Effector memory CD8-positive, alpha-beta T cell (primary cell): ENCODE results near the gene PRAMEF18.
"Not testable (repeated sequence)": the region's sequence is repeated elsewhere in the genome, so short reads cannot be mapped to it uniquely, and the experiment has no call there.

Source experiments
- ATAC-seq: fragments of 150-1000 bp; cut with Tn5 transposase; replicated peaks from 2 replicates; pipeline ENCODE4 v1.10.0; 2021; ENCODE audit warnings: mild to moderate bottlenecking, moderate library complexity
- DNase-seq, 3 experiments: peaks; one replicate each; pipeline ENCODE4 v3.0.0; 2021
- H3K27ac Mint-ChIP-seq, 2 donors: one replicate each; pipeline ENCODE4 v1.8.0; 2022; ENCODE audit warnings: mild to moderate bottlenecking in 2 of 2, mixed read lengths in 2 of 2, moderate library complexity in 2 of 2
- H3K27me3 Mint-ChIP-seq, 2 donors: one replicate each; pipeline ENCODE4 v1.8.0; 2022; ENCODE audit warnings: mixed read lengths in 2 of 2
- H3K36me3 Mint-ChIP-seq: one replicate; pipeline ENCODE4 v1.8.0; 2022; ENCODE audit warnings: mild to moderate bottlenecking, moderate library complexity, mixed read lengths; ENCODE audit not compliant: insufficient read depth
- H3K4me1 Mint-ChIP-seq, 2 donors: one replicate each; pipeline ENCODE4 v1.8.0; 2022; ENCODE audit warnings: low read depth in 2 of 2, mixed read lengths in 2 of 2
- H3K4me3 Mint-ChIP-seq, 2 donors: one replicate each; pipeline ENCODE4 v1.8.0; 2022; ENCODE audit warnings: mild to moderate bottlenecking in 2 of 2, mixed read lengths in 2 of 2, moderate library complexity in 2 of 2
- H3K9me3 Mint-ChIP-seq, 2 donors: one replicate each; pipeline ENCODE4 v1.8.0; 2022; ENCODE audit warnings: mixed read lengths in 2 of 2

Gene PRAMEF18

GRCh38 chr1:13230096-13230495 lies 4.1 kb upstream of the PRAMEF18 start:
- not testable (repeated sequence) for H3K36me3 Mint-ChIP-seq, H3K4me3 Mint-ChIP-seq, DNase-seq, ATAC-seq, H3K27ac Mint-ChIP-seq, H3K4me1 Mint-ChIP-seq, H3K9me3 Mint-ChIP-seq
- H3K27me3 Mint-ChIP-seq, result peaks cover 19 to 46% of the 10 kb centered on the region in 2 donors

GRCh38 chr1:13228343-13228781 lies 2.4 kb upstream of the PRAMEF18 start:
- H3K36me3 Mint-ChIP-seq, result no peaks in the 10 kb centered on the region
- no peak overlapping the region for H3K27ac Mint-ChIP-seq
- peak in 2 of 3 experiments; percentile 17 to 22 for DNase-seq
- no peaks in the 10 kb centered on the region for H3K9me3 Mint-ChIP-seq
- no peak for ATAC-seq
- H3K27me3 Mint-ChIP-seq, result peaks cover 28 to 52% of the 10 kb centered on the region in 2 donors
- peaks cover 0 to 1% of the 10 kb centered on the region in 2 donors for H3K4me1 Mint-ChIP-seq
- H3K4me3 Mint-ChIP-seq, result no peak overlapping the region

DNA sequence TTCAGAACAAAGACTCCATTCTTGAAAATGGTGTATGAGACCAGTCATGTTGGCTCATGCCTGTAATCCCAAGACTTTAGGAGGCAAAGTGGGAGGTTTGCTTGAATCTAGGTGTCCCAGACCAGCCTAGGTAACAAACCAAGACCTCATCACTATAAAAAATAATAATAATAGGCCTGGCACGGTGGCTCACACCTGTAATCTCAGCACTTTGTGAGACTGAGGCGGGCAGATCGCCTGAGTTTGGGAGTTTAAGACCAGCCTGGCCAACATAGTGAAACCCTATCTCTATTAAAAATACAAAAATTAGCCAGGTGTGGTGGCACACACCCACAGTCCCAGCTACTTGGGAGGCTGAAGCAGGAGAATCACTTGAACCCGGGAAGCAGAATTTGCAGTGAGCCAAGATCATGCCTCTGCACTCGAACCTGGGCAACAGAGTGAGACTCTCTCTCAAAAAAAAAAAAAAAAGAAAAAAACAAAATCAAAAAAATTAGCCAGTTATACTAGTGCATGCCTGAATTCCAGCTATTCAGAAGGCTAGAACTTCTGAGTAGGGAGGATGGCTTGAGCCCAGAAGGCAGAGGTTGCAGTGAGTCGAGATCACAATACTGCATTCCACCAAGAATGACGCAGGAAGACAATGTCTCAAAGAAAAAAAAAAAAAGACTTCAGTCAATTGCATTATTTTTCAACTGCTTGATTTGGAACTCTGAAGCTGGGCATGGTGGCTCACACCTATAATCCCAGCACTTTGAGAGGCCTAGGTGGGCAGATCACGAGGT lies 1.5 kb upstream of the PRAMEF18 start:
- not testable (repeated sequence) for DNase-seq, H3K4me3 Mint-ChIP-seq, H3K4me1 Mint-ChIP-seq, ATAC-seq, H3K9me3 Mint-ChIP-seq, H3K27ac Mint-ChIP-seq, H3K36me3 Mint-ChIP-seq
- peaks cover 28 to 46% of the 10 kb centered on the region in 2 donors for H3K27me3 Mint-ChIP-seq

DNA sequence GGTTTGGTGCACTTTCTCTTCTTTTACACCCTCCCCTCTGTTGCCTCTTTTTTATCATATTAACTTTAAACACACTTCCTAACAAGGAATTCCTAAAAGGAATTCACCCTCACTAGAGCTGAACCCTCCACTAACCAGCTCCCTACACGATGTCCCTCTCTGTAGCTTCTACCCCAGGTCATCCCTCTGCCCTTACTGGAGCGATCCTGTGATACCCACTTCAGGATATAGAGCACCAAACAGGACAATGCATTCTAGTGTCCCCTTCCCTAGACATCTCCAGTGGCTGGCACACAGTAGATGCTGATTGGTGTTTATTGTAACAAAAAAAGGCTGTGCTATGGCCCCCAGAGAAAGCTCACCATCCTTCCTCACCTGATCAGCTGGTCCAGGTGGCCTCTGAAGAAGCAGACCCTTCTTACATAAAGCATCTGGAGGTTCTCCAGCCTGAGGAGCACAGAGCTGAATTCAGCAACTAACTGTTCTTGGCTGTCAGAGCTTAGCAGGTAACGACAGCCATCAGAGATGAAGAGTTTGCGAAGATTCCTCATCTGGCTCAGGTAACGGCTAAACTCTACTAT lies 1.4 kb downstream of the PRAMEF18 start:
- peaks cover 21 to 33% of the 10 kb centered on the region in 2 donors for H3K27me3 Mint-ChIP-seq
- H3K4me1 Mint-ChIP-seq, result peaks cover 0 to 1% of the 10 kb centered on the region in 2 donors
- ATAC-seq, result no peak
- H3K4me3 Mint-ChIP-seq, result no peak overlapping the region
- no peak for DNase-seq
- H3K36me3 Mint-ChIP-seq, result no peaks in the 10 kb centered on the region
- no peak overlapping the region for H3K27ac Mint-ChIP-seq
- H3K9me3 Mint-ChIP-seq, result no peaks in the 10 kb centered on the region

DNA sequence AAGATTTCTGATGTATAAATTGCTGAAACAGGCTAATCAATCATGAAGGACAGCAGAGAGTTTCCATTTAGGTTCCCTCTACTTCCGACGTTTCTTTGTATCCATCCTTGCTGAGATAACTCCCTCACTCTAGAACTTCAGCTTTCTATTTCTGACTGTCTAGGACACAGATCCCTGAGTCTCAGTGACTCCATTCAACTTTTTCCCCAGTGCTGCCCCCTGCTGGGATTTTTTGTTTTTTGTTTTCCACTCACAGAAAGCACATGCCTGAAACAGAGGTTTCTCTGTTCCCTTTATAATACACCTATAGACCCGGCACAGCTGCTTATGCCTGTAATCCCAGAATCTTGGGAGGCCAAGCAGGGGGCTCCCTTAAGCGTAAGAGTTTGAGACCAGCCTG lies 3.2 kb downstream of the PRAMEF18 start:
- H3K36me3 Mint-ChIP-seq, H3K9me3 Mint-ChIP-seq, H3K4me3 Mint-ChIP-seq, ATAC-seq, H3K4me1 Mint-ChIP-seq, H3K27ac Mint-ChIP-seq, DNase-seq: not testable (repeated sequence)
- H3K27me3 Mint-ChIP-seq, result peaks cover 10 to 21% of the 10 kb centered on the region in 2 donors

DNA sequence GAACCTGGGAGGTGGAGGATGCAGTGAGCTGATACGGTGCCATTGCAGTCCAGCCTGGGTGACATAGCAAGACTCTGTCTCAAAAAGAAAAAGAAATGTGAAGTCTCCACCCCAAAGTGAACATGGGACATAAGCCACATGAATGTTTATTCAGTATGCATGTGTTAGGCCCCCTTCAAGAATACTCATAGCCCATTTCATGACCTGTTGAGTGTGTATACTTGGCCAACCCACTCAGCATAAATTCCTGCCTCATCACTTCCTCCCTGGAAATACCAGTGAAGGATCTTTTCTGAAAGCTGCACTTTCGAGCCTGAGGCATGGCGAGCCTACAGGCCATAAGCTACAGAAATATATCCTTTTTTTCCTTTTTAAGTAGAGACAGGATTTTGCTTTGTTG lies 6.8 kb downstream of the PRAMEF18 start:
- H3K4me3 Mint-ChIP-seq, DNase-seq, H3K27ac Mint-ChIP-seq, ATAC-seq, H3K9me3 Mint-ChIP-seq, H3K36me3 Mint-ChIP-seq, H3K27me3 Mint-ChIP-seq, H3K4me1 Mint-ChIP-seq: not testable (repeated sequence)

GRCh38 chr1:13216619-13217018 lies 9.3 kb downstream of the PRAMEF18 start:
- H3K27me3 Mint-ChIP-seq, H3K27ac Mint-ChIP-seq, ATAC-seq, DNase-seq, H3K4me1 Mint-ChIP-seq, H3K36me3 Mint-ChIP-seq, H3K9me3 Mint-ChIP-seq, H3K4me3 Mint-ChIP-seq: not testable (repeated sequence)

- not testable (repeated sequence) for H3K27me3 Mint-ChIP-seq, H3K9me3 Mint-ChIP-seq, H3K4me1 Mint-ChIP-seq, H3K36me3 Mint-ChIP-seq, DNase-seq, H3K4me3 Mint-ChIP-seq, ATAC-seq, H3K27ac Mint-ChIP-seq
Measured at GRCh38 chr1:13208712-13209111, 17.2 kb downstream of the PRAMEF18 start.

DNA sequence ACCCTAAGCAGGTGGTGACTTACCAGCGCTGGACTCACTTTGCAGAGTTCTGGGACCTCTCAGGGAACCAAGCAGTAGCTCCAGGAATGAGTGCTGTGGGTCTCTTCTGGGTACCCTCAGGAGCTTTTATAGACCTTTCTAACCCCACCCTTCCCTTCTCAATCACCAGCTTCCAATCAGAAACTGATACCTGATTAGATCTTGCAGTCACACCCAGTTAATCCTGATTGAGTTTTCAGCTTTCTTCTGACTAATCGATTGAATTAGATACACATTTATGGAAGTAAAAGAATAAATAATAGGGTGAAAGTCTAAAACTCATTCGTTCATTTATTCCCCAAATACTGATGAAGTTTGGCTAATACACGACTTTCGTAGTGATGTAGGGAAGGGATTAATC lies 24.6 kb downstream of the PRAMEF18 start, which contains the start of gene PRAMEF13:
Gene PRAMEF13, minus strand, starts transcription at position 101 of the 400 bp plus-strand sequence. CDS start 1,820 bp downstream, outside the sequence.
- H3K4me3 Mint-ChIP-seq, H3K27me3 Mint-ChIP-seq, H3K9me3 Mint-ChIP-seq, DNase-seq, H3K4me1 Mint-ChIP-seq, H3K36me3 Mint-ChIP-seq, H3K27ac Mint-ChIP-seq, ATAC-seq: not testable (repeated sequence)
